GM18861 (cell line): ENCODE measurements around the gene TRIM32.

Experiments
- ATAC-seq: cut with Tn5 transposase; IDR thresholded peaks from one replicate; pipeline ENCODE4 v1.9.1; 2021; ENCODE audit not compliant: unreplicated experiment

The TRIM32 gene

GRCh38 chr9:116704470-116704869 is 17.4 kb downstream of the TRIM32 start:
- ATAC-seq, result no peak

GRCh38 chr9:116705531-116705930 is 18.4 kb downstream of the TRIM32 start:
- ATAC-seq, result no peak

- ATAC-seq, result no peak
Measured at GRCh38 chr9:116706310-116707290, 19.5 kb downstream of the TRIM32 start.

- no peak for ATAC-seq
Measured at GRCh38 chr9:116712781-116713180, 25.7 kb downstream of the TRIM32 start.

GRCh38 chr9:116713271-116713670 is 26.2 kb downstream of the TRIM32 start:
- no peak for ATAC-seq

- ATAC-seq, result no peak
Measured at GRCh38 chr9:116715751-116716150, 28.6 kb downstream of the TRIM32 start.

- no peak for ATAC-seq
Measured at GRCh38 chr9:116716438-116716837, 29.3 kb downstream of the TRIM32 start.

GRCh38 chr9:116717150-116717549 is 30.0 kb downstream of the TRIM32 start:
- ATAC-seq, result no peak

GRCh38 chr9:116718111-116718510 is 31.0 kb downstream of the TRIM32 start:
- ATAC-seq, result no peak

- ATAC-seq, result no peak
Measured at GRCh38 chr9:116720111-116720510, 33.0 kb downstream of the TRIM32 start.

GRCh38 chr9:116721411-116721810 is 34.3 kb downstream of the TRIM32 start:
- ATAC-seq, result no peak

GRCh38 chr9:116721944-116722343 is 34.8 kb downstream of the TRIM32 start:
- no peak for ATAC-seq

GRCh38 chr9:116724123-116724522 is 37.0 kb downstream of the TRIM32 start:
- ATAC-seq, result no peak

GRCh38 chr9:116726602-116727001 is 39.5 kb downstream of the TRIM32 start:
- ATAC-seq, result no peak

GRCh38 chr9:116733010-116733641 is 46.0 kb downstream of the TRIM32 start:
- ATAC-seq, result no peak

GRCh38 chr9:116736399-116737151 is 49.5 kb downstream of the TRIM32 start:
- ATAC-seq, result no peak

GRCh38 chr9:116737152-116737546 is 50.0 kb downstream of the TRIM32 start:
- no peak for ATAC-seq

GRCh38 chr9:116741086-116741740 is 54.1 kb downstream of the TRIM32 start:
- no peak for ATAC-seq

GRCh38 chr9:116741742-116742141 is 54.6 kb downstream of the TRIM32 start:
- ATAC-seq, result no peak

GRCh38 chr9:116749176-116749575 is 62.1 kb downstream of the TRIM32 start:
- ATAC-seq, result no peak

- ATAC-seq, result no peak
Measured at GRCh38 chr9:116749772-116750171, 62.7 kb downstream of the TRIM32 start.
